A549 (cell line): ENCODE data around the gene EEF1B2.
"Not testable (repeated sequence)": the region's sequence is repeated elsewhere in the genome, so short reads cannot be mapped to it uniquely, and the experiment has no call there.

Experiments
- EP300 ChIP-seq, 2 experiments: fragments of >200 bp; sonication (Bioruptor Twin); formaldehyde crosslinking; IDR thresholded peaks; 2 replicates in 1 of 2; 3 replicates in 1 of 2; pipeline ENCODE4 v1.6.1; 2016 to 2017
- HDAC2 ChIP-seq: fragments of 200-600 bp; sonication (generic); IDR thresholded peaks from 2 replicates; pipeline ENCODE4 v1.6.1; 2016
- POLR2A ChIP-seq: IDR thresholded peaks from 2 replicates; pipeline ENCODE4 v1.6.1; 2012; ENCODE audit warnings: mild to moderate bottlenecking, low read length
- SMC3 ChIP-seq: fragments of >200 bp; sonication (Bioruptor Twin); formaldehyde crosslinking; IDR thresholded peaks from 3 replicates; pipeline ENCODE4 v1.6.1; 2018; ENCODE audit warnings: inconsistent platforms
- TF ChIP-seq, protein P1 (sequence below): fragments of >200 bp; sonication (Bioruptor Twin); formaldehyde crosslinking; IDR thresholded peaks from 3 replicates; pipeline ENCODE4 v1.5.1; 2016
- TF ChIP-seq, protein P2 (sequence below): IDR thresholded peaks from 2 replicates; pipeline ENCODE4 v1.6.1; 2012

DNA sequence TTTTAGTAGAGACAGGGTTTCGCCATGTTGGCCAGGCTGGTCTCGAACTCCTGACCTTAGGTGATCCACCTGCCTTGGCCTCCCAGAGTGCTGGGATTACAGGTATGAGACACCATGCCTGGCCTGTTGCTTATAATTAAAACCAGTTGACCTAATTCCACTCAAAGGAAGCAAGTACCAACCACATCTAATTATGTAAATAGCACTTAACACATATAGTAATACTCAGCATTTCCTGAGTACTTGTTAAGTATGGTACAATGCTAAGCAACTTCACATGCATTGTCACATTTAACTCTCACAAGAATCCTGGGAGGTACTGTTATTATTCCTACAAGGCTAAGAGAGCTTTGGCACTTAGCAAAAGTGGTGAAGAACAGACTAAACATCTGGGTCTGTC, 47.6 kb downstream of the EEF1B2 start:
- TF ChIP-seq, protein P1, sequence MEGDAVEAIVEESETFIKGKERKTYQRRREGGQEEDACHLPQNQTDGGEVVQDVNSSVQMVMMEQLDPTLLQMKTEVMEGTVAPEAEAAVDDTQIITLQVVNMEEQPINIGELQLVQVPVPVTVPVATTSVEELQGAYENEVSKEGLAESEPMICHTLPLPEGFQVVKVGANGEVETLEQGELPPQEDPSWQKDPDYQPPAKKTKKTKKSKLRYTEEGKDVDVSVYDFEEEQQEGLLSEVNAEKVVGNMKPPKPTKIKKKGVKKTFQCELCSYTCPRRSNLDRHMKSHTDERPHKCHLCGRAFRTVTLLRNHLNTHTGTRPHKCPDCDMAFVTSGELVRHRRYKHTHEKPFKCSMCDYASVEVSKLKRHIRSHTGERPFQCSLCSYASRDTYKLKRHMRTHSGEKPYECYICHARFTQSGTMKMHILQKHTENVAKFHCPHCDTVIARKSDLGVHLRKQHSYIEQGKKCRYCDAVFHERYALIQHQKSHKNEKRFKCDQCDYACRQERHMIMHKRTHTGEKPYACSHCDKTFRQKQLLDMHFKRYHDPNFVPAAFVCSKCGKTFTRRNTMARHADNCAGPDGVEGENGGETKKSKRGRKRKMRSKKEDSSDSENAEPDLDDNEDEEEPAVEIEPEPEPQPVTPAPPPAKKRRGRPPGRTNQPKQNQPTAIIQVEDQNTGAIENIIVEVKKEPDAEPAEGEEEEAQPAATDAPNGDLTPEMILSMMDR: not testable (repeated sequence)
- not testable (repeated sequence) for TF ChIP-seq POLR2A; EP300 (IDR thresholded peaks at IDR 0.05); SMC3; HDAC2
- TF ChIP-seq, protein P2, sequence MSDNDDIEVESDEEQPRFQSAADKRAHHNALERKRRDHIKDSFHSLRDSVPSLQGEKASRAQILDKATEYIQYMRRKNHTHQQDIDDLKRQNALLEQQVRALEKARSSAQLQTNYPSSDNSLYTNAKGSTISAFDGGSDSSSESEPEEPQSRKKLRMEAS: not testable (repeated sequence)
